HepG2 (cell line): ENCODE results near the gene NRP1. TPM values are rescaled to one million over a fixed set of nuclear protein-coding genes. Genes with fewer than 3 reads are reported as not detected.

Source experiments
- CEBPG ChIP-seq: IDR thresholded peaks from 2 replicates; pipeline ENCODE4 v1.6.1; 2016
- DPF2 ChIP-seq: sonication (generic); formaldehyde crosslinking; IDR thresholded peaks from 2 replicates; pipeline ENCODE4 v1.4.0; 2020; ENCODE audit warnings: mild to moderate bottlenecking, low read depth, missing genetic modification reagents, borderline replicate concordance
- ELF1 ChIP-seq: sonication (generic); formaldehyde crosslinking; IDR thresholded peaks from 2 replicates; pipeline ENCODE4 v1.4.0; 2020; ENCODE audit warnings: missing genetic modification reagents
- HDAC1 ChIP-seq: sonication (generic); formaldehyde crosslinking; IDR thresholded peaks from 2 replicates; pipeline ENCODE4 v1.5.1; 2020; ENCODE audit warnings: mild to moderate bottlenecking, missing genetic modification reagents
- HOXA3 ChIP-seq: sonication (generic); formaldehyde crosslinking; IDR thresholded peaks from 2 replicates; pipeline ENCODE4 v1.5.0; 2020; ENCODE audit warnings: missing genetic modification reagents
- NBN ChIP-seq: fragments of 450-650 bp; conservative IDR thresholded peaks from 2 replicates; pipeline ENCODE4 v1.6.1; 2017
- NONO ChIP-seq, 2 experiments: fragments of 450-650 bp in 1 of 2; sonication (generic) in 1 of 2; formaldehyde crosslinking in 1 of 2; IDR thresholded peaks in 1 of 2; conservative IDR thresholded peaks in 1 of 2; 2 replicates each; pipeline versions ENCODE4 v1.6.1 to v1.8.0; 2017 to 2022; ENCODE audit warnings: mild to moderate bottlenecking in 1 of 2, missing genetic modification reagents in 1 of 2, moderate library complexity in 1 of 2
- PBX3 ChIP-seq: sonication (generic); formaldehyde crosslinking; IDR thresholded peaks from 2 replicates; pipeline ENCODE4 v1.8.1; 2023; ENCODE audit warnings: missing genetic modification reagents, inconsistent platforms, borderline replicate concordance
- SMYD3 ChIP-seq: sonication (generic); formaldehyde crosslinking; IDR thresholded peaks from 2 replicates; pipeline ENCODE4 v1.8.1; 2023; ENCODE audit warnings: mild to moderate bottlenecking, missing genetic modification reagents
- TBL1XR1 ChIP-seq: fragments of 150-350 bp; IDR thresholded peaks from 2 replicates; pipeline ENCODE4 v1.6.1; 2014; ENCODE audit warnings: borderline replicate concordance, low read length; ENCODE audit not compliant: partially characterized antibody
- TCF7L2 ChIP-seq: IDR thresholded peaks from 2 replicates; pipeline ENCODE4 v1.6.1; 2011; ENCODE audit warnings: mild to moderate bottlenecking, low read depth, low read length, moderate library complexity
- TEAD2 ChIP-seq: sonication (generic); formaldehyde crosslinking; IDR thresholded peaks from 2 replicates; pipeline ENCODE4 v1.9.0; 2021; ENCODE audit warnings: missing genetic modification reagents
- ZBTB25 ChIP-seq: IDR thresholded peaks from 2 replicates; pipeline ENCODE4 v1.6.1; 2018; ENCODE audit warnings: missing genetic modification reagents
- ZFP36 ChIP-seq: fragments of 150-350 bp; IDR thresholded peaks from 2 replicates; pipeline ENCODE4 v1.6.1; 2018; ENCODE audit warnings: borderline replicate concordance, low read length, low read depth; ENCODE audit not compliant: partially characterized antibody
- ZNF546 ChIP-seq: sonication (generic); formaldehyde crosslinking; conservative IDR thresholded peaks from 2 replicates; pipeline ENCODE4 v1.8.1; 2023; ENCODE audit warnings: mild to moderate bottlenecking, missing genetic modification reagents
- ZNF576 ChIP-seq: sonication (generic); formaldehyde crosslinking; IDR thresholded peaks from 2 replicates; pipeline ENCODE4 v1.4.0; 2020; ENCODE audit warnings: mild to moderate bottlenecking, missing genetic modification reagents
- ZNF83 ChIP-seq: sonication (generic); formaldehyde crosslinking; IDR thresholded peaks from 2 replicates; pipeline ENCODE4 v1.4.0; 2020; ENCODE audit warnings: missing genetic modification reagents, mild to moderate bottlenecking, borderline replicate concordance
- ZSCAN30 ChIP-seq: sonication (generic); formaldehyde crosslinking; IDR thresholded peaks from 2 replicates; pipeline ENCODE4 v1.5.0; 2020; ENCODE audit warnings: mild to moderate bottlenecking, missing genetic modification reagents
- polyA plus RNA-seq, 8 experiments: library from polyadenylated mRNA; depleted of rRNA in 3 of 8; stranded (reverse) in 7 of 8; unstranded in 1 of 8; fragments of >200 nt; fragmentation: Illumina TruSeq in 4 of 8; extraction: Trizol in 4 of 8; gene quantifications; 2 replicates each; pipeline versions ENCODE4 v1.2.1 to v1.2.3, GENCODE V29; 2011 to 2016; ENCODE audit warnings: low read depth in 4 of 8, missing spikeins in 1 of 8, mixed read lengths in 1 of 8; ENCODE audit not compliant: insufficient read depth in 1 of 8
- total RNA-seq, 5 experiments: library from RNA; depleted of rRNA; stranded (reverse); fragments of >200 nt; fragmentation: Illumina TruSeq; extraction: Trizol; gene quantifications; 2 replicates each; pipeline ENCODE4 v1.2.3, GENCODE V29; 2016; ENCODE audit warnings: low read depth in 1 of 5
- TF ChIP-seq, protein P1 (sequence below): IDR thresholded peaks from 2 replicates; pipeline ENCODE4 v1.6.1; 2016; ENCODE audit warnings: low read depth, missing genetic modification reagents, missing compliant biosample characterization
- TF ChIP-seq, protein P2 (sequence below): sonication (generic); formaldehyde crosslinking; IDR thresholded peaks from 2 replicates; pipeline ENCODE4 v1.8.0; 2022; ENCODE audit warnings: missing genetic modification reagents, low read depth, mild to moderate bottlenecking, borderline replicate concordance

NRP1 gene
- total and polyA plus RNA-seq, 2 of the 13 experiments (the other 11 are each of a cell fraction or from before 2014, with no cell fraction given): 5.3 to 5.8 TPM

GRCh38 chr10:33193701-33194521, 140.6 kb downstream of the NRP1 start (continued):
- TF ChIP-seq HDAC1 (CRISPR knock-in tag): no peak
- no peak for TF ChIP-seq ZNF546 (CRISPR knock-in tag)
- TF ChIP-seq CEBPG (CRISPR knock-in tag): peak; percentile 94
- no peak for TF ChIP-seq ZFP36
- TF ChIP-seq NBN: no peak
- no peak for TF ChIP-seq NONO (IDR thresholded peaks at IDR 0.05)
- TF ChIP-seq NONO (CRISPR knock-in tag; conservative IDR thresholded peaks at IDR 0.05): no peak
- TF ChIP-seq TEAD2 (CRISPR knock-in tag): no peak
- TF ChIP-seq, protein P1, sequence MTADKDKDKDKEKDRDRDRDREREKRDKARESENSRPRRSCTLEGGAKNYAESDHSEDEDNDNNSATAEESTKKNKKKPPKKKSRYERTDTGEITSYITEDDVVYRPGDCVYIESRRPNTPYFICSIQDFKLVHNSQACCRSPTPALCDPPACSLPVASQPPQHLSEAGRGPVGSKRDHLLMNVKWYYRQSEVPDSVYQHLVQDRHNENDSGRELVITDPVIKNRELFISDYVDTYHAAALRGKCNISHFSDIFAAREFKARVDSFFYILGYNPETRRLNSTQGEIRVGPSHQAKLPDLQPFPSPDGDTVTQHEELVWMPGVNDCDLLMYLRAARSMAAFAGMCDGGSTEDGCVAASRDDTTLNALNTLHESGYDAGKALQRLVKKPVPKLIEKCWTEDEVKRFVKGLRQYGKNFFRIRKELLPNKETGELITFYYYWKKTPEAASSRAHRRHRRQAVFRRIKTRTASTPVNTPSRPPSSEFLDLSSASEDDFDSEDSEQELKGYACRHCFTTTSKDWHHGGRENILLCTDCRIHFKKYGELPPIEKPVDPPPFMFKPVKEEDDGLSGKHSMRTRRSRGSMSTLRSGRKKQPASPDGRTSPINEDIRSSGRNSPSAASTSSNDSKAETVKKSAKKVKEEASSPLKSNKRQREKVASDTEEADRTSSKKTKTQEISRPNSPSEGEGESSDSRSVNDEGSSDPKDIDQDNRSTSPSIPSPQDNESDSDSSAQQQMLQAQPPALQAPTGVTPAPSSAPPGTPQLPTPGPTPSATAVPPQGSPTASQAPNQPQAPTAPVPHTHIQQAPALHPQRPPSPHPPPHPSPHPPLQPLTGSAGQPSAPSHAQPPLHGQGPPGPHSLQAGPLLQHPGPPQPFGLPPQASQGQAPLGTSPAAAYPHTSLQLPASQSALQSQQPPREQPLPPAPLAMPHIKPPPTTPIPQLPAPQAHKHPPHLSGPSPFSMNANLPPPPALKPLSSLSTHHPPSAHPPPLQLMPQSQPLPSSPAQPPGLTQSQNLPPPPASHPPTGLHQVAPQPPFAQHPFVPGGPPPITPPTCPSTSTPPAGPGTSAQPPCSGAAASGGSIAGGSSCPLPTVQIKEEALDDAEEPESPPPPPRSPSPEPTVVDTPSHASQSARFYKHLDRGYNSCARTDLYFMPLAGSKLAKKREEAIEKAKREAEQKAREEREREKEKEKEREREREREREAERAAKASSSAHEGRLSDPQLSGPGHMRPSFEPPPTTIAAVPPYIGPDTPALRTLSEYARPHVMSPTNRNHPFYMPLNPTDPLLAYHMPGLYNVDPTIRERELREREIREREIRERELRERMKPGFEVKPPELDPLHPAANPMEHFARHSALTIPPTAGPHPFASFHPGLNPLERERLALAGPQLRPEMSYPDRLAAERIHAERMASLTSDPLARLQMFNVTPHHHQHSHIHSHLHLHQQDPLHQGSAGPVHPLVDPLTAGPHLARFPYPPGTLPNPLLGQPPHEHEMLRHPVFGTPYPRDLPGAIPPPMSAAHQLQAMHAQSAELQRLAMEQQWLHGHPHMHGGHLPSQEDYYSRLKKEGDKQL: no peak
- TF ChIP-seq TBL1XR1: no peak
- TF ChIP-seq TCF7L2: no peak
- TF ChIP-seq ZNF83 (CRISPR knock-in tag): no peak
- no peak for TF ChIP-seq ZSCAN30 (CRISPR knock-in tag)
- TF ChIP-seq ZNF576 (CRISPR knock-in tag): no peak
- TF ChIP-seq, protein P2, sequence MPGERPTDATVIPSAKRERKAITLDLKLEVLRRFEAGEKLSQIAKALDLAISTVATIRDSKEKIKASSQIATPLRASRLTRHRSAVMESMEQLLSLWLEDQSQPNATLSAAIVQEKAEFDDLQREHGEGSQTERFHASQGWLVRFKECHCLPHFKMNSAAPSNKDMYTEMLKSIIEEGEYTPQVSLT (CRISPR knock-in tag): no peak
- TF ChIP-seq PBX3 (CRISPR knock-in tag): no peak
- TF ChIP-seq HOXA3 (CRISPR knock-in tag): 0 out of 2 replicates have a peak, but pooled peaks have one; percentile 23
- TF ChIP-seq ELF1 (CRISPR knock-in tag): no peak
- no peak for TF ChIP-seq DPF2 (CRISPR knock-in tag)
- 0 out of 2 replicates have a peak, but pooled peaks have one; percentile 17 for TF ChIP-seq ZBTB25
- TF ChIP-seq SMYD3 (CRISPR knock-in tag): no peak
